ENCODE results near the gene TMEM254. TPM values are rescaled to one million over a fixed set of nuclear protein-coding genes. Genes with fewer than 3 reads are reported as not detected.
"Not testable (repeated sequence)": the region's sequence is repeated elsewhere in the genome, so short reads cannot be mapped to it uniquely, and the experiment has no call there.

TMEM254 gene, protein sequence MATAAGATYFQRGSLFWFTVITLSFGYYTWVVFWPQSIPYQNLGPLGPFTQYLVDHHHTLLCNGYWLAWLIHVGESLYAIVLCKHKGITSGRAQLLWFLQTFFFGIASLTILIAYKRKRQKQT
- total RNA-seq (2014; rRNA removed; shearing (Covaris generic); ENCODE audit: low replicate concordance), result 19.8 and 46.2 TPM in 2 replicates

DNA sequence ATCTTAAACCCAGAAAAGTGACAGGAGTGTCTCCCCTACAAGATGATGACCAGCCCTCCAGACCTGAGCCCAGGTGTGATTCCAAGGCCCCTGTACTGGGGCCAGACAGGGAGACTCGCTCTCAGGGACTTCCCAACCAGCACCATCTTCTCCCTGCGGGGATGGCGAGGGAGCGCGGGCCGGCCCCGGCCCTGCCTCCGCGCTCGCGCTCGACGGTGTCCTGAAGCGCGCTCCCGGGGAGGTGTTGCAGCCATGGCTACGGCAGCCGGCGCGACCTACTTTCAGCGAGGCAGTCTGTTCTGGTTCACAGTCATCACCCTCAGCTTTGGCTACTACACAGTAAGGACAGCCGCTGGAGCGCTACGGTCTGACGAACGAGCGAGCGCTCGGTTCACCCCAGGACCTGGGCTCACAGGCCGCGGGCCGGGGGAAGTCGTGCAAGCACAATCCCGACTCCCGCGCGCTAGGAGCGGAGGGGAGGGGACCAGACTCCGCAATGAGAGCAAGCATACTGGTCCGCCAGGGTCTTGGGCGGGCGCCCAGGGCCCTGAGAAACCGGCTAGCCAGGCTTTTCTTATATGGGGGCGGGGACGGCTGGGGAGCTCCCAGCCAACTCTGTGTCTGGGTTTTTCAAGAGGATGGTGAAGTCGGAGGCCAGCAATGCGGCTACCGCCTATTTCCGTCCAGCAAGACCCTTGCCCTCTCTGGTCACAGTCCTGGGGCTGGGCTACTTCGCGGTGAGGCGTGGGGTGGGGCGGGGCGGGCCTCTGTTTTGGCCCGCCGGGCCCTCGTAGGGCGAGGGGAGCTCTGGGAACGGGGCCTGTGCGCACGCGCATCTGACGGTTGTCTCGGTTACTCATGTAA is at the start of gene TMEM254:
TMEM254 (plus strand) TSS at position 218 of the 864 bp plus-strand sequence; CDS start at position 253, 35 bp downstream.
- DNase-seq (ENCODE audit: low read depth), result peak; percentile 88
- in situ Hi-C loops (cut with HindIII; ENCODE audit: low pct_unique_long_range_greater_than_20kb, low sequenced_read_pairs), result no loop called here

DNA sequence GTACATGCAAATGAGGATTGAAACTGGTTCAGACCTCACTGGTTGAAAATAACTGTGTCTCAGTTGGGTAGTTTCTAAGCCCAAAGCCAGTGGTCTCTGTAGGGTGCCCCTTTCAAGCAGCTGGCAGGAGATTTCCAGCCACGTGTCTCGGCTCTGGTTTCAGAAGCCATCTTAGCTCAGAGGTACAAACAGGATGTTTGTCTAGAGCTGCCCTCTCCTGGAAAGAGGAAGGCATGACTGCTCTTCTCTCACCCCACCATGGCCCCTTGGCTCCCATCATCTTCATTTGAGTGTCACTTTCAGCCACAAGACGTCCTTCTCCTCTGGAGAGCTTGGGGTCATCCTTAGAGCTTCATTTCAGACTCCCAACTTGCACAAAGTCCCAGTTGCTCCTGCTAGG is 49.3 kb upstream of the TMEM254 start:
- in situ Hi-C loops (cut with HindIII; ENCODE audit: low pct_unique_long_range_greater_than_20kb, low sequenced_read_pairs); DNase-seq (ENCODE audit: low read depth): not testable (repeated sequence)

DNA sequence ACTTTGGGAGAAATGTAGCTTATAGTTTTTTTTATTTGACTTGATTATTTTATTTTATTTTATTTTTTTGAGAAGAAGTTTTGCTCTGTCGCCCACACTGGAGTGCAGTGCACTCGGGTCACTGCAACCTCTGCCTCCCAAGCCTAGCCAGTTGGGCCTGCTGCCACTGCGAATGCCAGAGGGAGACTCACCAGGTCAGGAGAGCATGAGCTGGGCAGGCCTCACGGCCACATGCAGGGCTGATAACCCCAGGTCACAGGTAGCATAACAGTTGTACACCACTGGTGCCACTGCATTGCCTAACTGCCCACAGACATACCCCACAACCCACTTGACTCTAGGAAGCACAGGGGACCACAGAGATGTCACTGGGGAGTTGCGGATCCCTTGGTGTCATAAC is 48.6 kb upstream of the TMEM254 start:
- DNase-seq (ENCODE audit: low read depth); in situ Hi-C loops (cut with HindIII; ENCODE audit: low pct_unique_long_range_greater_than_20kb, low sequenced_read_pairs): not testable (repeated sequence)

DNA sequence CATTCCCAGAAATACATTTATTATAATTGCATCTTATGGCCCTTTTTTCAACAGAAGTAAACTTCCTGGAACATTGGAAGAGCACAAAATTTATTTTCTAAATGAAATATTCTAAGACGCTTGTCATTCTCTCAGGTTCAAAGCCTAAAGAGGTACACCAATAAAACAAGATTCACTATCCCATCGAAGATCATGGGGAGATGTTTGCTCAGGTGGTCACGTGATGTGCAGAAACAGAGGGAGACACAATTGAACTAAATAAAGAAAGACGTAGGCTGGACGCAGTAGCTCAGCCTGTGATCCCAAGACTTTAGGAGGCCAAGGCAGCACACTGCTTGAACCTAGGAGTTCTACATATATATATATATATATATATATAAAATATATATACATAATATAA is 46.0 kb upstream of the TMEM254 start:
- in situ Hi-C loops (cut with HindIII; ENCODE audit: low pct_unique_long_range_greater_than_20kb, low sequenced_read_pairs), result no loop called here
- DNase-seq (ENCODE audit: low read depth), result no peak

DNA sequence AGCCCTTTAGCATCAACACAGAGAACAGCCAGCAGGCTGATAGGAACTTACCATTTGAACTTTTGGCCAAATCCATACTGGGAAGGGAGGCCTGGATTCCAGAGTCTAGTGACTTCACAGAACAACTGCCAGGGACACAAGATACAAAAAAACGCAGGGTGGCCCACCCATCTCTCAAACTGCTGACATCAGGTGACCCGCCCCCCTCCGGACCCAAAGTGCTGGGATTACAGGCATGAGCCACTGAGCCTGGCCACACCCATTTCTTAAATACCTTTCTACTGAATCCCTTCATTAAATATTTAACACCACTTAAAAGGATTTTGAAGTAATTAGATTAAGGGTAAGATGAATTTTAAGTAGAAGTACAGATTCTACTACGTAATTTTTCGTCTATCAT is 43.7 kb upstream of the TMEM254 start:
- DNase-seq (ENCODE audit: low read depth); in situ Hi-C loops (cut with HindIII; ENCODE audit: low pct_unique_long_range_greater_than_20kb, low sequenced_read_pairs): not testable (repeated sequence)

DNA sequence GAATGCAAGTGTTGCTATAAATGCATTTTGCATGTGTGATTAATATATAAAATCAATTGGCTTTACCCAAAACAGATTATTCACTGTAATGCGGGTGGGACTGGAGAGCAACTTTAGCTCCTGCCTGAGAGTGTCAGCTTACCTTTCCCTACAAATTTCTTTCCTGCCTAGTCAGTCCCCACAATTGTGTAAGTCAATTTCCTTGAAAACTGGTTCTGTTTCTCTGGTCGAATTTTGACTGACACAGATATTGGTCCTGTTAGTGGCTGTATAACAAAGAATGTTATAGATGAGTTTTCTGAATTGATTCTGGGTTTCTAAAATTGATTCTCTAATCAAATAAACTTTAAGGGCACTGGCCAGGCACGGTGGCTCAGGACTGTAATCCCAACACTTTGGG is 43.0 kb upstream of the TMEM254 start:
- in situ Hi-C loops (cut with HindIII; ENCODE audit: low pct_unique_long_range_greater_than_20kb, low sequenced_read_pairs), result not testable (repeated sequence)

DNA sequence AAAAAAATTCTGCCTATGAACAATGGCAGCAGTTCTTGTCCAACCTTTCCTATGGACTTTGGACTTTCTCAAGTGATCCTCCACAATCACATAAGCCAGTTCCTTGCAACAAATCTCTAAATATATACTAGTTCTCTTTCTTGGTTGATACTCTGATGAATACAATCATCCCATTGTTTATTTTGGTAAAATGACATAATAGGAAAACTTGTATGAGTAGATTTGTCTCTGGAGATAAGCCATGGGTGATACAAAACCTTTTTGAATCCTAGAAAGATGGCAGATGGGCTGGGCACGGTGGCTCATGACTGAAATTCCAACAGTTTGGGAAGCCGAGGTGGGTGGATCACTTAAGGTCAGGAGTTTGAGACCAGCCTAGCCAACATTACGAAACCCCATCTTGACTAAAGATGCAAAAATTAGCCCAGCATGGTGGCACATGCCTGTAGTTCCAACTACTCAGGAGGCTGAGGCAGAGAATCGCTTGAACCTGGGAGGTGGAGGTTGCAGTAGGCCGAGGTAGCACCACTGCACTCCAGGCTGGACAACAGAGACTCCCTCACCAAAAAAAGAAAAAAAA is 41.5 kb upstream of the TMEM254 start:
- DNase-seq (ENCODE audit: low read depth); in situ Hi-C loops (cut with HindIII; ENCODE audit: low pct_unique_long_range_greater_than_20kb, low sequenced_read_pairs): not testable (repeated sequence)

More for the DNA sequence above, 43.0 kb upstream of the TMEM254 start:
- DNase-seq (ENCODE audit: low read depth), result not testable (repeated sequence)

DNA sequence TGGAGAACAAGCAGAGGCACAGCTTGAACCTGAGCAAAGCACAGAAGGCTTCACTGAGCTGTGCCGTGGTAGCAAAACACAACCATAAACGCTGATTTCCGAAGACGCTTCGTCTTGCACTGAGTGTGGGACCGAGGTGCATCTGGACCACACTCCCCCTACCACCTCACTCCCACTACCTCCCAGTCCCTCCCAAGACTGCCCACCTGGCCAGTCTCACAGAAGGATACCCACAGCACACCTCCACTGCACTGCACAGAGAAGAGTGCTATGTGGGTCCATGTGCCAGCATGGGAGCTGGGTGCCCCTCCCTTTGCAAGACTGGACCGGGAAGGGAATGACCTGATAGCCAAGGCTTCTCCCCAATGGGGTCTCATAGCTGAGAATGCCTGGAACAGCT is 40.2 kb upstream of the TMEM254 start:
- in situ Hi-C loops (cut with HindIII; ENCODE audit: low pct_unique_long_range_greater_than_20kb, low sequenced_read_pairs), result not testable (repeated sequence)

DNA sequence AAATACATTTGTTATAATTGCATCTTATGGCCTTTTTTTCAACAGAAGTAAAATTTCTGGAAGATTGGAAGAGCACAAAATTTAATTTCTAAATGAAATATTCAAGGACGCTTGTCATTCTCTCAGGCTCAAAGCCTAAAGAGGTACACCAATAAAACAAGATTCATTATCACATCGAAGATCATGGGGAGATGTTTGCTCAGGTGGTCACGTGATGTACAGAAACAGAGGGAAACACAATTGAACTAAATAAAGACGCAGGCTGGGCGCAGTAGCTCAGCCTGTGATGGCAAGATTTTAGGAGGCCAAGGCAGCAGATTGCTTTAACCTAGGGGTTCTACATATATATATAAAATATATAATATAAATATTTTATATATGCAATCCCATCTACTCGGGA is 37.3 kb upstream of the TMEM254 start:
- in situ Hi-C loops (cut with HindIII; ENCODE audit: low pct_unique_long_range_greater_than_20kb, low sequenced_read_pairs), result no loop called here
- no peak for DNase-seq (ENCODE audit: low read depth)

More for the DNA sequence above, 40.2 kb upstream of the TMEM254 start:
- not testable (repeated sequence) for DNase-seq (ENCODE audit: low read depth)

DNA sequence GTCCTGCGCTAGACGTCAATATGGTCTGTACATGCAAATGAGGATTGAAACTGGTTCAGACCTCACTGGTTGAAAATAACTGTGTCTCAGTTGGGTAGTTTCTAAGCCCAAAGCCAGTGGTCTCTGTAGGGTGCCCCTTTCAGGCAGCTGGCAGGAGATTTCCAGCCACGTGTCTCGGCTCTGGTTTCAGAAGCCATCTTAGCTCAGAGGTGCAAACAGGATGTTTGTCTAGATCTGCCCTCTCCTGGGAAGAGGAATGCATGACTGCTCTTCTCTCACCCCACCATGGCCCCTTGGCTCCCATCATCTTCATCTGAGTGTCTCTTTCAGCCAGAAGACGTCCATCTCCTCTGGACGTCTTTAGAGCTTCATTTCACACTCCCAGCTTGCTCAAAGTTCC is 33.5 kb upstream of the TMEM254 start:
- DNase-seq (ENCODE audit: low read depth); in situ Hi-C loops (cut with HindIII; ENCODE audit: low pct_unique_long_range_greater_than_20kb, low sequenced_read_pairs): not testable (repeated sequence)

DNA sequence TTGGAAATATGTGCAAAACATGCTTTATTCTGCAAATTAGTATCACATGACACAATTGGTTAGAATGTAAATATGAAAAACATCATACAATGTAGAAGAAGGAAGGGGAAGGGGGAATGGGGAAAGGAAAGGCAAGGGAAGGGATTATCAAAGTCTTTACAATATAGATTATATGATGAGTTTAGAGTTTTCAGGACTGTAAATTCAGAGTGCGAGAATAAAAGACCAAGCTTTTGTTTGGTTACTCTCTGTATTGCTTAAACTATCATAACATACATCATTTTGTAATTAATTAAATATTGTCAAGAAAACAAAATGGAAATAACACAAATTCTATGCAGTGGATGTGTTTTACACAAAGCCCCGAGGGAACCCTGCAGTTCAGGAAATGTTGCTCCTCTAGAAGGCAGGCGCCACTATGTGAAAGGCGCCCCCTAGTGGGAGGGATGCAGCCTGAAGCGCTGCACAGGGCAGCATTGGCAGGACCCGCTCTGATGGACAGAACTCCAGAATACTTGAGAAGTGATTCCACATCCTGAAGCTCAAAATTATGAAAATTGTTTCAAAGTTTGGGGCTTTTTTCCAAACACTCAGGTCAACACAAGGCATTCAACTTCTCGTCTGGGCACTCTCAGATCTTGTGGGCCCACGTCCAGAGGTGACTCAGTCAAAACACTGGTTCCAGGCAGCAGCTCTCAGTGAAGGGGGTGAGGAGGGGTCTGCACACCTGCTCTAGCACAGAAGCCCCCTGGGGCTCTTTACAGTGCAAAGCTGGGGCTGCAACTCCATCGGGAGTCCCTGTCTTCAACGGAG is 31.6 kb upstream of the TMEM254 start:
- peak; percentile 46 for DNase-seq (ENCODE audit: low read depth)
- in situ Hi-C loops (cut with HindIII; ENCODE audit: low pct_unique_long_range_greater_than_20kb, low sequenced_read_pairs), result no loop called here

DNA sequence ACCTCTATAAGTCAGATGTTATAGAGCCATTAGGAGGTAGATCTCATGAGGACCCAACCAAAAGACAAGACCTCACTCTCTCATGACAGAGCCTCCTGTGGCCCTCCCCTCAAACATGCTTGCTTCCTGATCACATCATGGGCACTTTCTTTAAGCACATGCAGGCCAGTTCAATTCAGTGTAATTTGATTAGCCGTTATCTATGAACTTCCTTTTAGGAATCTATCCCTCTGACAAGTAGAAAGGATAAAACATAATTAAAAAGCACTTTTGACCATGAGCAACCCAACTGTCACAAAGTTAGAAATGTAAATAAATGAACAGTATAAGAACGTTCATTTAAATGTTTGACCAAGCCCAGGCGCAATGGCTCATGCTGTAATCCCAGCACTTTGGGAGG is 27.7 kb upstream of the TMEM254 start:
- in situ Hi-C loops (cut with HindIII; ENCODE audit: low pct_unique_long_range_greater_than_20kb, low sequenced_read_pairs), result no loop called here
- DNase-seq (ENCODE audit: low read depth), result no peak

DNA sequence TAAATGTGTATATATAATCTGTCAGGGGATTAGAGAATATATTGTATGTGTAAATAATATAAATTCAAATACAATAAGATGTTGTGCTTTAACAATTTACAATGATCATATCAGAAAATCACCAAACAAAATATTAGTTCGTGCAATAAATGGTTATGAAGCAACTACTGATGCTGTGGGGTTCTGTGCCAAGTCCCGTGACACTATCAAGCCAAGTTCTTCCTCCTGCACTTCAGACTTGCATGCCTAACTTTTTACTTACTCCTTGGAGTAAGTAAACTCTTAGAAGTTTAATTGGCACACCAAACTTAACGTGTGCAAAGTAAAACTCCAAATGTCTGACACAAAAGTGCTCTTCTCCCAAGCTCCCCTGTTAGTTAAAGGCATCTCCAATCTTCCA is 26.5 kb upstream of the TMEM254 start:
- no peak for DNase-seq (ENCODE audit: low read depth)
- in situ Hi-C loops (cut with HindIII; ENCODE audit: low pct_unique_long_range_greater_than_20kb, low sequenced_read_pairs), result no loop called here

DNA sequence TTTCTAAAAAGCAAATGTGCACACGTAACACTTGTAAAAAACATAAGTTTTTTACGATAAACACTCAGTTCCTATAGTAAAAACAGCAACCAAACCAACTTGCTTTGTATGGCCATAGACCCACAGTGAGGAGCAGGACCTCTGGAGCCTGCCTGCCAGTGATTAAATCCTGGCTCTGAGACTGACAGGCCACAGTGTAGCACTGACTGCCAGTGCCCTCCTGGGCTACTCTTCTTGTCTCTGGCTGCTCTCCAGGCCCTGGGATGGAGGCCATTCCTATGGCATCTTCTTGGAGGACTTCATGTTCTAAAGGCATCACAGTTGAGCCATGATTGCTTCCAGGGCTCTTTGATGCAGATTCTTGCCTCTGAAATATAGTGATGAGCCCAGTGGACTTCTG is 22.7 kb upstream of the TMEM254 start:
- in situ Hi-C loops (cut with HindIII; ENCODE audit: low pct_unique_long_range_greater_than_20kb, low sequenced_read_pairs), result no loop called here
- no peak for DNase-seq (ENCODE audit: low read depth)

DNA sequence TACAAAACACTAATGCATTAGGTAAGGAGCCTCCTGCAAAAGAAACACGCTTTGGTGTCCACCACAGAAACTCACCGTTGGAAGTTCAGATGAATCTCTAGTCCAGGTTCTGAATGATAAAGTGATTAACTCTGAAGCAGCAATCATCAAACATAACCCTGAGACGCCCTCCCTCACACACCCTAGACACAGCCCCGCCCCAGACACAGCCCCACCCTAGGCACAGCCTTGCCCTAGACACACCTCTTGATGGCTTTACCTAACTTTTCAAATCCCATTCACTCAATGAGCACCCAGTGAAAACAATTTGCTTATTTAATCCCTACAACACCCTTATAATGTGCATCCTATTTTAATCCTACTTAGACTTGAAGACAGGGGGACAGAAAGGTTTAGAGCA is 21.3 kb upstream of the TMEM254 start:
- DNase-seq (ENCODE audit: low read depth), result no peak
- in situ Hi-C loops (cut with HindIII; ENCODE audit: low pct_unique_long_range_greater_than_20kb, low sequenced_read_pairs), result no loop called here

DNA sequence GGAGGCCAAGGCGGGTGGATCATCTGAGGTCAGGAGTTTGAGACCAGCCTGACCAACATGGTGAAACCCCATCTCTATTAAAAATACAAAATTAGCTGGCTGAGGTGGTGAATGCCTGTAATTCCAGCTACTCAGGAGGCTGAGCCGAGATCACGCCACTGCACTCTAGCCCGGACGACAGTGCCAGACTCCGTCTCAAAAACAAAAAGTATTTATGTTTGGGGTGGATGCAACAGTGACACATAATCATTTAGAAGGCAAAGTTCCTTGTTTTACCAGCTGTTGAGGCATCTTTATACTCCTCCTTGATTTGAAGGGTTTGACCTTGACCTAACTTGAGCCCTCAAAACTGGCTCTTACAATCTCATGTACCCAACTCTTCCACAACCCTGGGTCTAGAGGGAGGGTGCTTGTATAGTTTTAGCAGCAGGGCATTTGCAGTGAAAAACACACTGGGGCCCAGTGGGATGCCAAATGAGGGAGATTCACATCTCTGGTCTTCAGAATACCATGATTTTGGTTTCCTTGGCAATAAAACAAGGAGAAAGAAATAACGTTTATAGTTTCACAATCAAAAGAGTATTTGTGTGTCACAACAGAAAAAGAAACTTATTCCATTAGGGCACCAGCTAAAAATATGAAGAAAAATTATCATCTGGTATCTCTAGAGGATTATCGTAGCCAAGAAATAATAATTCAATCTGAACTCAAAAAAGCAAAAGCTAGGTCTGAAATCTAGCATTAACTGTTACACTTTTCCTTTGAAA is 14.2 kb upstream of the TMEM254 start:
- DNase-seq (ENCODE audit: low read depth), result no peak
- in situ Hi-C loops (cut with HindIII; ENCODE audit: low pct_unique_long_range_greater_than_20kb, low sequenced_read_pairs), result no loop called here

DNA sequence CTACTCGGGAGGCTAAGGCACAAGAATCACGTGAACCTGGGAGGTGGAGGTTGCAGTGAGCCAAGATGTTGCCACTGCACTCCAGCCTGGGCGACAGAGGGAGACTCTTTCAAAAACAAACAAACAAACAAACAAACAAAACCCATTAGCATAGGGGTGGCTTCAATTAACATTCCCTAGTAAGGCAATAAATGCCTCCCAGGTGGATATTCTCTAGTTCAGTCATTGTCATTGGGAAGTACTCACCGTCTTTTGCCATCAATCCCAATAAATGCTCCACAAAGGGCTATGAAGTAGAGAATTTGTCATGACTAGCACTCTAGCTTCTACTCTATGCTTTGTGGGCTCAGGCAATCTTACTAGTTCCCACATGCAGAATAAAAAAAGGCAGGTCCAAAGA is 11.7 kb upstream of the TMEM254 start:
- DNase-seq (ENCODE audit: low read depth), result no peak
- in situ Hi-C loops (cut with HindIII; ENCODE audit: low pct_unique_long_range_greater_than_20kb, low sequenced_read_pairs), result no loop called here

DNA sequence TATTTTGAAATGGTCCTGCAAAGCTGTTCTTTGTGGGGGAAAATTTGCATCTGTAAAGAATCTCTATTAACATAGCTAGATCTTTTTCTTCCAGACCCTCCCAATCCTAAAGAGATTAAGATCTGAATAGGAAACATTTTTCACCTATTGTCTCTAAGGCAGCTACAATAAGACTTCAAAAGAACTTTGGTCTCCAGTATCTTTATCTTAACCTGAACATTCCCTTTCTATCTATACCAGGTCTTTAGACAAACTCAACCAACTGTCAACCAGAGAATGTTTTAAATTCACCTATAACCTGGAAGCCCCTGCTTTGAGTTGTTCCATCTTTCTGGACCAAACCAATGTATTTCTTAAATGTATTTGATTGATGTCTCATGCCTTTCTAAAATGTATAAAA is 10.6 kb upstream of the TMEM254 start:
- DNase-seq (ENCODE audit: low read depth); in situ Hi-C loops (cut with HindIII; ENCODE audit: low pct_unique_long_range_greater_than_20kb, low sequenced_read_pairs): not testable (repeated sequence)
